ENCODE results near the gene LCN15.

DNA sequence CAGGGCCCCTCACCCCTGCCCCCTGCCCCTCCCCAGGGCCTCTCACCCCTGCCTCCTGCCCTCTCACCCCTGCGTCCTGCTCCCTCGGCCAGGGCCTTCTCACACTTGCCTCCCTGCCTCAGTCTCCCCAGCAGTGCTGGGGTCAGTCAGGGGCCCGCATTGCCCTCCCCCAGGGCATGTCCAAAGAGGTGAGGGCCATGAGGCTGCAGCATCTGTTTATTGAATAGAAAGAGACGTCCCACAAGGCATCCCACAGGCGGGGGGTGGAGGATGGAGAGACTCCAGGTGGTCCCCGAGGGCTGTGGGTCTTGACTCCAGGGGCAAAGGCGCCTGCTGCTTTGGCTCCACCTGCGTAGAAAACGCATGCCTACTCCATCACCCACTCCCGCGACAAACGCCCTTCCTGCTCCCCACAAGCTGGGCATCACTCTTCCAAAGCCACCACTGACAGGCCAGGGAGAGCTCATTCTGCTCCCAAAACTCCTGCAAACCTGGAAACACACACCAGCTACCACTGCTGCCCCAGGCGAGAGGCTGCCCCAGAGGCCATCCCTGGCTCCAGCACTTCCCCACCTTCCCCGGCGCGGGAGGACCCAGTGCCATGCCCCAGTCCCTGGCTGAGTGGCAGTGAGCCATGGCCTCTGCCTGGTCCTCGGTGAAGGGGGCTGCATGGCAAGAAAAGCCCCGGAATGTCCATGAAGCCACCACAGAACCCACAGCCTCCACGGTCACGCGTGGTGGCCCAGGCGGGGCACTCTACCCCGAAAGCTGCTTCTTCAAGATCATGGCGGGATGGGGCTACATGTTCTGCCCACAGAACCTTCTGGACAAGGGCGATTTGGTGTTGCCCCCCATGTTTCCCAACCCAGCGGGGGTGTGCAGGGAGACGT lies 4.6 kb downstream of the LCN15 start:
- TF ChIP-seq RARB (CRISPR knock-in tag; IDR thresholded peaks at IDR 0.05) (no peak), ZFP30 (CRISPR knock-in tag; IDR thresholded peaks at IDR 0.05) (no peak), ESRRG (CRISPR knock-in tag; IDR thresholded peaks at IDR 0.05) (no peak), ZNF8 (CRISPR knock-in tag; IDR thresholded peaks at IDR 0.05) (no peak), TCF4 (CRISPR knock-in tag; IDR thresholded peaks at IDR 0.05; ENCODE audit: borderline replicate concordance) (no peak), CREB5 (CRISPR knock-in tag; IDR thresholded peaks at IDR 0.05; ENCODE audit: low read depth) (no peak), ZFP3 (CRISPR knock-in tag; IDR thresholded peaks at IDR 0.05) (no peak), ISL1 (CRISPR knock-in tag; IDR thresholded peaks at IDR 0.05) (no peak), CSDC2 (CRISPR knock-in tag; IDR thresholded peaks at IDR 0.05) (no peak), ZC3H10 (CRISPR knock-in tag; IDR thresholded peaks at IDR 0.05) (no peak), PPARA (CRISPR knock-in tag; IDR thresholded peaks at IDR 0.05; ENCODE audit: borderline replicate concordance) (no peak)
- TF ChIP-seq, protein P1, sequence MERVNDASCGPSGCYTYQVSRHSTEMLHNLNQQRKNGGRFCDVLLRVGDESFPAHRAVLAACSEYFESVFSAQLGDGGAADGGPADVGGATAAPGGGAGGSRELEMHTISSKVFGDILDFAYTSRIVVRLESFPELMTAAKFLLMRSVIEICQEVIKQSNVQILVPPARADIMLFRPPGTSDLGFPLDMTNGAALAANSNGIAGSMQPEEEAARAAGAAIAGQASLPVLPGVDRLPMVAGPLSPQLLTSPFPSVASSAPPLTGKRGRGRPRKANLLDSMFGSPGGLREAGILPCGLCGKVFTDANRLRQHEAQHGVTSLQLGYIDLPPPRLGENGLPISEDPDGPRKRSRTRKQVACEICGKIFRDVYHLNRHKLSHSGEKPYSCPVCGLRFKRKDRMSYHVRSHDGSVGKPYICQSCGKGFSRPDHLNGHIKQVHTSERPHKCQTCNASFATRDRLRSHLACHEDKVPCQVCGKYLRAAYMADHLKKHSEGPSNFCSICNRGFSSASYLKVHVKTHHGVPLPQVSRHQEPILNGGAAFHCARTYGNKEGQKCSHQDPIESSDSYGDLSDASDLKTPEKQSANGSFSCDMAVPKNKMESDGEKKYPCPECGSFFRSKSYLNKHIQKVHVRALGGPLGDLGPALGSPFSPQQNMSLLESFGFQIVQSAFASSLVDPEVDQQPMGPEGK (CRISPR knock-in tag; IDR thresholded peaks at IDR 0.05; ENCODE audit: borderline replicate concordance): no peak

All from SK-N-SH treated with all-trans-retinoic acid at 6 μM for 48 hours (cell line).